GM13976 (cell line): ENCODE measurements around the gene KLF13.

Experiments
- DNase-seq: peaks from one replicate; pipeline ENCODE4 v3.0.0; 2012; ENCODE audit warnings: low spot score
- CTCF ChIP-seq: IDR thresholded peaks from 2 replicates; pipeline ENCODE4 v1.5.1; 2012; ENCODE audit warnings: borderline replicate concordance, mild to moderate bottlenecking; ENCODE audit not compliant: insufficient read depth; ENCODE audit errors: extremely low read depth, missing control alignments, control extremely low read depth
- in situ Hi-C: fragments of 300-500 bp; cut with MboI; formaldehyde crosslinking; loops from one replicate; pipeline ENCODE4 v1.12.0; 2022; ENCODE audit warnings: low sequenced_read_pairs, mixed read lengths, inconsistent platforms; ENCODE audit not compliant: unreplicated experiment

The KLF13 gene

GRCh38 chr15:31373970-31374369 lies 47.3 kb downstream of the KLF13 start:
- in situ Hi-C loops = no loop called here
- TF ChIP-seq CTCF = no peak
- DNase-seq = no peak

- no peak for TF ChIP-seq CTCF
- in situ Hi-C loops = no loop called here
- DNase-seq = no peak
These were observed 47.9 kb downstream of the KLF13 start for GRCh38 chr15:31374489-31374888.

- in situ Hi-C loops = no loop called here
- no peak for TF ChIP-seq CTCF
- DNase-seq = no peak
These were observed 48.4 kb downstream of the KLF13 start for GRCh38 chr15:31374986-31375385.

- no peak for TF ChIP-seq CTCF
- DNase-seq = no peak
- in situ Hi-C loops = no loop called here
These were observed 49.1 kb downstream of the KLF13 start for GRCh38 chr15:31375772-31376171.

- no peak for DNase-seq
- TF ChIP-seq CTCF = no peak
- in situ Hi-C loops = no loop called here
These were observed 49.9 kb downstream of the KLF13 start for GRCh38 chr15:31376511-31376910.

GRCh38 chr15:31377030-31377429 lies 50.4 kb downstream of the KLF13 start:
- in situ Hi-C loops = no loop called here
- TF ChIP-seq CTCF = no peak
- no peak for DNase-seq

GRCh38 chr15:31378363-31378903 lies 51.8 kb downstream of the KLF13 start:
- no peak for DNase-seq
- in situ Hi-C loops = no loop called here
- TF ChIP-seq CTCF = no peak
